ENCODE results near the gene BNC2.

DNA sequence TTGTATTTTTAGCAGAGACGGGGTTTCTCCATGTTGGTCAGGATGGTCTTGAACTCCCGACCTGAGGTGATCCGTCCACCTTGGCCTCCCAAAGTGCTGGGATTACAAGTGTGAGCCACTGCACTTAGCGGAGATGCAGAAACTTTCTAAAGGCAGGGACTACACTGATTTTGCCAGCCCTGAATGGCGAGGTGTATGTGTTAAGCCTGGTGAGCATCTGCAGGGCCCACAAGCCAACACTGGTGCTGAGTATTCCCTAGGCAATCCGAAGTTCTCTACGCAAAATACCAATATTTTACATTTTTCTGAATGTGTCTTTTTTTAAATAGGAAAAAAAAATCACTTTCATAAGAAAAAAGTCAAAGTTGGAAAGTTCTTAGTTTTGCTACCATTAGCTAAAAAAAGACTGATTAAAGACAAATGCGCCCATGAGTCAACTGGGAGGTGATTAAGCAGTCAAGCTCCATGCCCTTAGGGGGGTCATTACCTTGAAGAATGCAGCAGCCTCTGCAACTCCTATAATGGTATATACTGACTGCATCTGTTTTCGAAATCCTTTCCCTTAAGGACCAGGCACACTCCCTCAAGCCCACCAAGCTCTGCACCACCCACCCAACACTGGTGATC is 502.8 kb downstream of the BNC2 start:
- TF ChIP-seq, protein P1, sequence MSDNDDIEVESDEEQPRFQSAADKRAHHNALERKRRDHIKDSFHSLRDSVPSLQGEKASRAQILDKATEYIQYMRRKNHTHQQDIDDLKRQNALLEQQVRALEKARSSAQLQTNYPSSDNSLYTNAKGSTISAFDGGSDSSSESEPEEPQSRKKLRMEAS (IDR thresholded peaks at IDR 0.05) = no peak
- TF ChIP-seq, protein P2, sequence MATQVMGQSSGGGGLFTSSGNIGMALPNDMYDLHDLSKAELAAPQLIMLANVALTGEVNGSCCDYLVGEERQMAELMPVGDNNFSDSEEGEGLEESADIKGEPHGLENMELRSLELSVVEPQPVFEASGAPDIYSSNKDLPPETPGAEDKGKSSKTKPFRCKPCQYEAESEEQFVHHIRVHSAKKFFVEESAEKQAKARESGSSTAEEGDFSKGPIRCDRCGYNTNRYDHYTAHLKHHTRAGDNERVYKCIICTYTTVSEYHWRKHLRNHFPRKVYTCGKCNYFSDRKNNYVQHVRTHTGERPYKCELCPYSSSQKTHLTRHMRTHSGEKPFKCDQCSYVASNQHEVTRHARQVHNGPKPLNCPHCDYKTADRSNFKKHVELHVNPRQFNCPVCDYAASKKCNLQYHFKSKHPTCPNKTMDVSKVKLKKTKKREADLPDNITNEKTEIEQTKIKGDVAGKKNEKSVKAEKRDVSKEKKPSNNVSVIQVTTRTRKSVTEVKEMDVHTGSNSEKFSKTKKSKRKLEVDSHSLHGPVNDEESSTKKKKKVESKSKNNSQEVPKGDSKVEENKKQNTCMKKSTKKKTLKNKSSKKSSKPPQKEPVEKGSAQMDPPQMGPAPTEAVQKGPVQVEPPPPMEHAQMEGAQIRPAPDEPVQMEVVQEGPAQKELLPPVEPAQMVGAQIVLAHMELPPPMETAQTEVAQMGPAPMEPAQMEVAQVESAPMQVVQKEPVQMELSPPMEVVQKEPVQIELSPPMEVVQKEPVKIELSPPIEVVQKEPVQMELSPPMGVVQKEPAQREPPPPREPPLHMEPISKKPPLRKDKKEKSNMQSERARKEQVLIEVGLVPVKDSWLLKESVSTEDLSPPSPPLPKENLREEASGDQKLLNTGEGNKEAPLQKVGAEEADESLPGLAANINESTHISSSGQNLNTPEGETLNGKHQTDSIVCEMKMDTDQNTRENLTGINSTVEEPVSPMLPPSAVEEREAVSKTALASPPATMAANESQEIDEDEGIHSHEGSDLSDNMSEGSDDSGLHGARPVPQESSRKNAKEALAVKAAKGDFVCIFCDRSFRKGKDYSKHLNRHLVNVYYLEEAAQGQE (IDR thresholded peaks at IDR 0.05; ENCODE audit: low read depth) = no peak
- TF ChIP-seq RAD21 (IDR thresholded peaks at IDR 0.05; ENCODE audit: low read depth) (no peak), FOXM1 (IDR thresholded peaks at IDR 0.05; ENCODE audit: borderline replicate concordance, low read depth) (no peak), YY1 (IDR thresholded peaks at IDR 0.05; ENCODE audit: low read depth) (no peak), EP300 (IDR thresholded peaks at IDR 0.05; ENCODE audit: borderline replicate concordance) (no peak)

Measured in Ishikawa (cell line).